ENCODE results near the gene FUT2. TPM values are rescaled to one million over a fixed set of nuclear protein-coding genes. Genes with fewer than 3 reads are reported as not detected.

FUT2 gene
- total and polyA plus RNA-seq, 2 of the 13 experiments (the other 11 are each of a cell fraction or from before 2014, with no cell fraction given), result 0.07 TPM; not detected in 1

GRCh38 chr19:48674921-48675824 lies 20.6 kb upstream of the FUT2 start (continued):
- TF ChIP-seq USF2 (IDR thresholded peaks at IDR 0.05; ENCODE audit: low read depth, low read length) (no peak), USF2 (CRISPR knock-in tag; IDR thresholded peaks at IDR 0.05; ENCODE audit: borderline replicate concordance) (no peak), JARID2 (CRISPR knock-in tag; IDR thresholded peaks at IDR 0.05; ENCODE audit: insufficient replicate concordance) (no peak), ZNF552 (CRISPR knock-in tag; IDR thresholded peaks at IDR 0.05; ENCODE audit: borderline replicate concordance) (no peak), ZSCAN20 (CRISPR knock-in tag; IDR thresholded peaks at IDR 0.05; ENCODE audit: borderline replicate concordance) (no peak), ZBTB38 (CRISPR knock-in tag; IDR thresholded peaks at IDR 0.05) (no peak), ZNF143 (CRISPR knock-in tag; IDR thresholded peaks at IDR 0.05) (no peak), FOXK1 (CRISPR knock-in tag; IDR thresholded peaks at IDR 0.05; ENCODE audit: borderline replicate concordance, low read depth) (no peak), ATF1 (CRISPR knock-in tag; IDR thresholded peaks at IDR 0.05) (no peak), MBD4 (IDR thresholded peaks at IDR 0.05; ENCODE audit: borderline replicate concordance, low read length) (no peak), CREBL2 (CRISPR knock-in tag; IDR thresholded peaks at IDR 0.05; ENCODE audit: borderline replicate concordance) (no peak), ZNF121 (CRISPR knock-in tag; IDR thresholded peaks at IDR 0.05) (peak; percentile 92), CEBPB (IDR thresholded peaks at IDR 0.05; ENCODE audit: borderline replicate concordance, low read depth, low read length) (no peak), CEBPG (CRISPR knock-in tag; IDR thresholded peaks at IDR 0.05) (no peak), HINFP (CRISPR knock-in tag; IDR thresholded peaks at IDR 0.05; ENCODE audit: low read depth) (peak; percentile 83; the same call in 1 of the 2 replicates), XRCC5 (optimal IDR thresholded peaks at IDR 0.05; ENCODE audit: low read length) (peak; percentile 55), ARHGAP35 (CRISPR knock-in tag; IDR thresholded peaks at IDR 0.05; ENCODE audit: borderline replicate concordance) (no peak), TFAP4 (IDR thresholded peaks at IDR 0.05; ENCODE audit: borderline replicate concordance, low read depth) (no peak), HOXA9 (CRISPR knock-in tag; IDR thresholded peaks at IDR 0.05; ENCODE audit: borderline replicate concordance) (no peak), TRAFD1 (CRISPR knock-in tag; IDR thresholded peaks at IDR 0.05; ENCODE audit: borderline replicate concordance) (no peak)
